Right ventricle myocardium superior (tissue), 1 donor: ENCODE data around the gene BIRC2. TPM values are rescaled to one million over a fixed set of nuclear protein-coding genes. Genes with fewer than 3 reads are reported as not detected.
"Not testable (repeated sequence)": the region's sequence is repeated elsewhere in the genome, so short reads cannot be mapped to it uniquely, and the experiment has no call there.

Experiments
- ATAC-seq: fragments of 200-7000 bp; cut with Tn5 transposase; one replicate; pipeline ENCODE4 v1.9.1; 2020; ENCODE audit warnings: mild to moderate bottlenecking; ENCODE audit not compliant: poor library complexity
- DNase-seq: peaks from one replicate; pipeline ENCODE4 v3.0.0-alpha.2; 2020
- intact Hi-C: fragments of 100-400 bp; cut with DNase I; formaldehyde crosslinking; loops from one replicate; pipeline ENCODE4 v1.11.2; 2022
- total RNA-seq: library from RNA; stranded (reverse); fragmentation: NEBNext Ultra II Directional; extraction: Animal tissue kit (Norgen Biotek cat#: 25700); gene quantifications from one replicate; pipeline ENCODE4 v1.2.1, GENCODE V29; 2021
- donor health status: DM: no; HTN: yes; CAD: no; lungs with severe emphysema.

The BIRC2 gene
- total RNA-seq, 1 donor from 2014 or later = 30.4 TPM

- DNase-seq = no peak
- intact Hi-C loops = no loop called here
- no peak for ATAC-seq
Observed at GRCh38 chr11:102320188-102320587, 26.8 kb upstream of the BIRC2 start.

- ATAC-seq (peak; percentile 62), DNase-seq (no peak)
- intact Hi-C loops = no loop called here
Observed at GRCh38 chr11:102320679-102321078, 26.3 kb upstream of the BIRC2 start.

- DNase-seq = no peak
- ATAC-seq = no peak
- intact Hi-C loops = no loop called here
Observed at GRCh38 chr11:102322560-102322959, 24.5 kb upstream of the BIRC2 start.

- ATAC-seq (no peak), DNase-seq (no peak)
- intact Hi-C loops = no loop called here
Observed at GRCh38 chr11:102323542-102324251, 23.3 kb upstream of the BIRC2 start.

GRCh38 chr11:102325088-102325487 is 21.9 kb upstream of the BIRC2 start:
- intact Hi-C loops = no loop called here
- no peak for ATAC-seq
- no peak for DNase-seq

- no peak for DNase-seq
- ATAC-seq = no peak
Observed at GRCh38 chr11:102328748-102329147, 18.3 kb upstream of the BIRC2 start.

GRCh38 chr11:102330231-102330630 is 16.8 kb upstream of the BIRC2 start:
- DNase-seq (no peak), ATAC-seq (no peak)
- intact Hi-C loops = no loop called here

More at GRCh38 chr11:102328748-102329147, 18.3 kb upstream of the BIRC2 start:
- intact Hi-C loops = no loop called here

- intact Hi-C loops = no loop called here
- ATAC-seq = no peak
- DNase-seq = no peak
Observed at GRCh38 chr11:102331341-102331740, 15.7 kb upstream of the BIRC2 start.

GRCh38 chr11:102332611-102332994 is 14.4 kb upstream of the BIRC2 start:
- intact Hi-C loops = no loop called here
- DNase-seq (no peak), ATAC-seq (no peak)

- intact Hi-C loops = no loop called here
- ATAC-seq = no peak
- DNase-seq = no peak
Observed at GRCh38 chr11:102338479-102339010, 8.5 kb upstream of the BIRC2 start.

- intact Hi-C loops = loop anchor here (5.0 to 10.0 kb wide), 2 partner anchors 57 to 151 kb away; no protein-coding TSS in a partner anchor
- DNase-seq, ATAC-seq: not testable (repeated sequence)
Observed at GRCh38 chr11:102341311-102341710, 5.7 kb upstream of the BIRC2 start.

GRCh38 chr11:102341844-102342318 is 5.1 kb upstream of the BIRC2 start:
- DNase-seq (peak; percentile 45), ATAC-seq (peak; percentile 70)
- intact Hi-C loops = loop anchor here (5.0 to 10.0 kb wide), 2 partner anchors 57 to 150 kb away; no protein-coding TSS in a partner anchor

GRCh38 chr11:102343809-102344208 is 3.2 kb upstream of the BIRC2 start:
- intact Hi-C loops = loop anchor here (5.0 to 10.0 kb wide), 2 partner anchors 59 to 148 kb away; no protein-coding TSS in a partner anchor
- ATAC-seq = no peak
- no peak for DNase-seq

- DNase-seq (no peak), ATAC-seq (no peak)
- intact Hi-C loops = loop anchor here (10.0 kb wide), 1 partner anchor 61 kb away; no protein-coding TSS in a partner anchor
Observed at GRCh38 chr11:102345904-102346303, 1.1 kb upstream of the BIRC2 start.

- no peak for ATAC-seq
- intact Hi-C loops = loop anchor here (10.0 kb wide), 1 partner anchor 62 kb away; no protein-coding TSS in a partner anchor
Observed at GRCh38 chr11:102346456-102346747, 612 bp upstream of the BIRC2 start.

GRCh38 chr11:102347462-102348370 is 702 bp downstream of the BIRC2 start:
- intact Hi-C loops = loop anchor here (10.0 kb wide), 1 partner anchor 63 kb away; no protein-coding TSS in a partner anchor
- ATAC-seq (peak; percentile 55), DNase-seq (no peak)

More at GRCh38 chr11:102346456-102346747, 612 bp upstream of the BIRC2 start:
- DNase-seq = no peak

- ATAC-seq = no peak
- no peak for DNase-seq
- intact Hi-C loops = no loop called here
Observed at GRCh38 chr11:102357116-102357515, 10.1 kb downstream of the BIRC2 start.

- intact Hi-C loops = no loop called here
- ATAC-seq (no peak), DNase-seq (no peak)
Observed at GRCh38 chr11:102359372-102359771, 12.4 kb downstream of the BIRC2 start.

GRCh38 chr11:102360681-102361080 is 13.7 kb downstream of the BIRC2 start:
- intact Hi-C loops = no loop called here
- DNase-seq = no peak
- ATAC-seq = no peak
